GM18498 (cell line): Measurements from ENCODE around the gene DDRGK1.

Experiments
- ATAC-seq: cut with Tn5 transposase; IDR thresholded peaks from one replicate; pipeline ENCODE4 v1.9.1; 2021; ENCODE audit warnings: mild to moderate bottlenecking, moderate library complexity; ENCODE audit not compliant: unreplicated experiment

Gene DDRGK1

DNA sequence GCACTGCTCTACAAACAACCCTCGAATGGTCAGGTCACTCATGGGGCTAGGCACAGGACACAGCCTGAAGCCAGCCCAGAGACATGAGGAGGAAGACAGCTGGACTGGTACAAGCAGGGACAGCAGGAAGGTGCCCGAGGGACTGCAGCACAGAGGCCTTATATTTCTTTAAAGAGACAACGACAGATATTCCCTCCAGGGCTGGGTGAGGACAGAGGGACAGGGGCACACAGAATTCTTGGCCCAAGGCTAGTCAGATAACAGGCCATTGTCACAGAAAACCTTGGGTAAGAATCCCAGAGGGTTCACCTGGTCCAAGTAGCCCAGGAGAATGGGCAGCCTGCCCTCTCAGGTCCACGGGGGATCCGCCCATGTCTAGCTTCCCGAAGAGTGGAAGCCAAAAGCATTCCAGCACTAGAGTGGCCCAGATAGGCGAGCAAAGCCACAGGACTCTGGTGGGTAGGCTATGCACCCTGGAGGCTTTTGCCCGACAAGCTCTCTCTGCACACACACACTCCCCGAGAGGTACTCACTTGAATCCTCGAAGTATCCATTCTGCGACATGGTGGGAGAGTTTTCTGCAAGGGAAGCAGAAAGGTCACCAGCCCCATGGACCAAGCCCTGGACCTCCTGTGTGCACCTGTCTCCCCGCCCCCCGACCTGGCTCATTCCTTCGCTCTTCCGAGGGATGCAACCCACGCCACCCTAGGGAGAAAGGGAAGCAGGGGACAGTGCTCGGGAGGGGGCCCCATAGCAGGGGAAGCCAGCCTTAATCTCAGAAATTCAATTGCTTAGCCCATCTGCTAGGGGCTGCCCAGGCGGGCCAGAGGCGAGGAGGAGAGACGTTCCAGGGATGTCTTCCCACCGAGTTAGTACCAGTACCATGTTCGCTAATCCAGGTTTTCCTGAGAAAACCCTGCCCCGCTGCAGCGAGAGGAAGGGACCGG lies 32.8 kb upstream of the DDRGK1 start:
- no peak for ATAC-seq

GRCh38 chr20:3235666-3236324 lies 31.3 kb upstream of the DDRGK1 start:
- ATAC-seq, result no peak

DNA sequence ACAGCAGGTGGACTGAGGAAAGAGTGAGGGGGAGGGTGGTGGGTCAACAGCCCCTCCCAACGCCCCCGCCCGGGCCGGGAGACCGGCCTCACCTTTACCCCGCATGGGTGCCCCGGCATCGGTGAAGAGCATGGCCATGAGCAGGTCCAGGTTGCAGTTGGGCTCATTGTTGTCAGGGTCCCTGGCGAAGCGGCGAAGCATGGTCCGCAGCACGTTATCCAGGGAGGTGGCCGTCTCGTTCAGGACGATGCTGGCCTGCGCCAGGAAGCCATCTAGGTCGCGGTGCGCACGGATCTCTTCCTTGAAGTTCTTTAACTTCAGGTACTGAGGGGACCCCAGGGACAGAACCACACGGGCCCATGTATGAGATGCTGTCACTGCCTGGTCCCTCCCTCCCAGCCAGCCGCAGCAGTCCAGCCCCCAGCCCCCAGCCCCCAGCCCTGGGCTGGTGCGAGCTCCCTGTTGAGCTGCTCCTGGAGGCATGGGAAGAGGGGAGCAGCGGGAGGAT lies 29.6 kb upstream of the DDRGK1 start:
- ATAC-seq, result no peak

- ATAC-seq, result no peak
These were observed 28.9 kb upstream of the DDRGK1 start for GRCh38 chr20:3233131-3233990.

GRCh38 chr20:3231889-3232588 lies 27.6 kb upstream of the DDRGK1 start:
- ATAC-seq, result no peak

GRCh38 chr20:3231116-3231515 lies 26.6 kb upstream of the DDRGK1 start:
- ATAC-seq, result no peak

DNA sequence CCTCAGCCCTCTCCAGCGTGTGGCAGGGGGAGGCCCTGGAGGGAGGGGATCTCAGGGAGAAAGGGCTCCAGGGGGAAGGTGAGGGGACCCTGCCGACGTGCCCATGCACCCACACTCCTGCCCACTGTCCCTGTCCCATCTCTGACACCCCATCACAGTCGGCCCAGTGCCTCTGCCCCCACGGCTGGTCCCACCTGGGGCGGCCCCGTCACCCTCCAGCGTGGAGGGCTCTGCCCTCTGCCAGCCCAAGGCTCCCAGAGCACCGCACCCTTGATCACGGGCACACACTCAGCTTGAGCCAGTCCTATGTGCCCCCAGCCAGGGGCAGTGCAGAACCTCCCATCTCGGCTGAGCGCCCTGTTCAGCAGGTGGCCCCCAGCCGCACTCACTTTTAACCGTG lies 25.3 kb upstream of the DDRGK1 start:
- ATAC-seq, result no peak

DNA sequence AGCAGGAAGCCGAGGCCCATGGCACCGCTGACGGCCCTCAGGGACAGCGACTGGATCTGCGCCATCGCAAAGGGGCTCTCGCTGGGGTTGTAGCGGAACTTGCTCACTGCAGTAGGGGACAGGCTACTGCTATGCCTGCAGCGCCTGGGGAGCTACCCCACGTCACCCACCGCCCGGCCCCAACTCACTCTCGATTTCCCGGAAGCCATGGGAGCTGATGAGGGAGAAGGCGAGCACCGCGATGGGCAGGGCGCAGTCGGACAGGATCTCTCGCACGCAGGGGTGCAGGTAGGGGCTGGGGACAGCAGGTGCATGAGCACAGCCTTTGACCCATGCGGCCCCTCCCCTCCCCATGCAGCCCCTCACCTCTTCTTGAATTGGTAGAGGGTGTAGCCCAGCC lies 24.7 kb upstream of the DDRGK1 start:
- ATAC-seq, result no peak

DNA sequence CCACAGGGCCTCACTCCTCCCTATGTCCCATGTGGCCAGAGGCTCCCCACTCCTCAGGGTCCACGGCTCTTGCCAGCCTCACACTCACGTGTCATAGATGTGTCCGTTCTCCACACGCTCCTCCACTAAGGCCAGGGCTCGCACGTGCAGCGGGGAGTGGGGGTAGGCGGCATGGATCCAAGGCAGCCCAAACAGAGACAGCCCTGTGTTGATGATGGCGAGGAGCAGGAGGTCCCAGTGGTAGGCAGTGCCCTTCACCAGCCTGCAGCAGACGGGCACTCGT lies 24.2 kb upstream of the DDRGK1 start:
- ATAC-seq, result no peak

GRCh38 chr20:3227936-3228749 lies 23.7 kb upstream of the DDRGK1 start:
- ATAC-seq, result no peak

GRCh38 chr20:3227506-3227905 lies 23.0 kb upstream of the DDRGK1 start:
- ATAC-seq, result no peak

DNA sequence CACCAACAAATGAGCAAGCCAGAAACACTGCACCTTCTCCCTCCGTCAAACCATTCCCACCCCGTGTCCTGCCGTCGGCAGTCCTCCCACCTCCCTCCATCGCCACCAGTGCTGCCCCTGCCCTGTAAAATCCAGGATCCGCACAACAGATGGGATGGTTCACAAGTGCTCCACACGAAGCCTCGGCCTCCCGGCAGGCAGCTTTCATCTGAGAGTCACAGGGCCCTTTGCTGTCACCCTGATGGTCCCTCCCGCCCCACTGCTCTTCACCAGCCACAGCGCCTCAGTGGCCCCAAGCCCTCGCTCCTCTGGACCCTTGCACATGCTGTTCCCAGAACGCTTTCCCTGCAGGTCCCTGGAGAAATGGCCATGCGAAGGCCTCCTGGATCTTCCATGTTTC lies 22.4 kb upstream of the DDRGK1 start:
- no peak for ATAC-seq

- no peak for ATAC-seq
These were observed 21.6 kb upstream of the DDRGK1 start for GRCh38 chr20:3226093-3226492.

DNA sequence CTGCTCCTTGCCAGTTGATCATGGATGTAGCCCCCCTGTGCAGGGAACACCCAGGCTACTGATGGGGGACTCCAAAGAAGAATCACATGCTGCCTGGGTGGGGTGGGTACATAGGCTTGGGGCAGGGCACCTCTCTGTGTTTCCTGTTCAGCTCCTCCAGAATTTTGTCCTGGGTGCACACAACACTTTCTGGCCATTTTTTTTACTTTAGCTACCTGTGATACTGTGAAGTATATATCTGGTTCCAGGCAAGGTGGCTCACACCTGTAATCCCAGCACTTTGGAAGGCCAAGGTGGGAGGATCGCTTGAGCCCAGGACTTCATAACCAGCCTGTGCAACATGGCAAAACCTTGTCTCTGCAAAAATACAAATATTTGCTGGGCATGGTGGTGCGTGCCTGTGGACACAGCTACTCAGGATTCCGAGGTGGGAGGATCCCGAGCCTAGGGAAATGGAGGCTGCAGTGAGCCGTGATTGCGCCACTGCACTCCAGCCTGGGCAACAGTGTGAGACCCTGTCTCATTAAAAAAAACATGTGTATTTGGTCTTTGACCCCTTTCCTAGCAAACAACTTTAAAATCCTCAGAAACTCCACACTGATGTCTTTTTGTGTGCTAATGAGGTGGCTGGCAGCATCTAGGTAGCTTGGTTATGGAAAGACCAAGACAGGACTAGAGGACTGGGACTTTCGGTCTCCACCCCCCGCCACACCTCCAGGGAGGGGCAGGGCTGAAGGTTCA lies 20.4 kb upstream of the DDRGK1 start:
- no peak for ATAC-seq

DNA sequence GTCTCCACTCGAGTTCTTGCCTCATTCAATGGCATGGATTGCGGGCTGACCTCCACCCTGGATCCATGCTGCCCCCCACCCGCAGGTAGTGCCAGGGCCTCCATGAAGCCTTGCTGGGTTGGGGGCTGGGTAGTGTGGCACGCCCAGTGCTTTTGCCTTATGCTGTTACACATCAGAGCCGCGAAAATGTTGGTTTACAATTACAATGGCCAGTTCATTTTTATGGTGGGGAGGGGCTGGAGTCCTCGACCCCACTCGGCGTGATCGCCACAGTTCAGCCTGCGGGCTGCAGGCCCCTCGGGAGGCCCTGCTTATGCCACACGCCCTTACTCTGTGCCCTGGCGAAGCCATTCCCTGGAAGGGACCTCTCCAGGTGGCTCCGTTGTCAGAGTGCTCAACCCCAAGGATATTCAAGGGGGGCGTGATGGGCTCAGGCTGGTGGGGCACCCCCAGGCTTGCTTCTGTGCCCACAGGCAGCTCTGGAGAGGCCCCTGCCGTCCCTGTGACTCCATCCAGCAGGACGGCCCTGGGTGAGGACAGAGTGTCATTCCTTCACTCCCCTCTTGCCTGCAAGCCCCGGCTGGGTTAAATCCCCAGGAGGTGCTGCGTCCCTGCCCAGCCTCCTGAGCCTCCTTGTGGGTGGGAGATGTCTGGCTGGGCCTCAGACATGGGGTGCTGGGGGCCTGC lies 19.7 kb upstream of the DDRGK1 start:
- no peak for ATAC-seq

DNA sequence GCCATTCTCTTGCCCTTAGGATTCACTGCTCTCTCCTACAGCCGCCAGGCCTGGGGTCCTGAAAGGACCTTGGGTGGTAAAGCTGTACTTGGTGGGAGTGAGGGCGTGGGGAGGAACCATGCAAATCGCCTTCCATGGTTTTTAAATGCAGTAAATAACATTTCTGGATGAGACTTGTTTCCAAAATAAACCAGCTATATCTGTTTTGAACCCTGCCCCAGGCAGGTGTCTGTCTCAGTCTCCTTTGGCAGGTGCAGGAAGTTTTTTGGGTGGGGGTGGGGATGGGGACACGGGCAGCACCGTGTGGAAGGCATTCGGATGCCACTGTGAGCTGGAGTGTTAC lies 19.1 kb upstream of the DDRGK1 start:
- ATAC-seq, result no peak

- ATAC-seq, result peak; percentile 63
These were observed 18.4 kb upstream of the DDRGK1 start for GRCh38 chr20:3222635-3223600.
